Embryonic facial prominence (tissue), 1 donor: Measurements from ENCODE around the gene BPIFB2.
"Not testable (repeated sequence)": the region's sequence is repeated elsewhere in the genome, so short reads cannot be mapped to it uniquely, and the experiment has no call there.

Experiments used
- DNase-seq: peaks from one replicate; pipeline ENCODE4 v3.0.0-alpha.2; 2016; ENCODE audit errors: extremely low spot score

The BPIFB2 gene, protein sequence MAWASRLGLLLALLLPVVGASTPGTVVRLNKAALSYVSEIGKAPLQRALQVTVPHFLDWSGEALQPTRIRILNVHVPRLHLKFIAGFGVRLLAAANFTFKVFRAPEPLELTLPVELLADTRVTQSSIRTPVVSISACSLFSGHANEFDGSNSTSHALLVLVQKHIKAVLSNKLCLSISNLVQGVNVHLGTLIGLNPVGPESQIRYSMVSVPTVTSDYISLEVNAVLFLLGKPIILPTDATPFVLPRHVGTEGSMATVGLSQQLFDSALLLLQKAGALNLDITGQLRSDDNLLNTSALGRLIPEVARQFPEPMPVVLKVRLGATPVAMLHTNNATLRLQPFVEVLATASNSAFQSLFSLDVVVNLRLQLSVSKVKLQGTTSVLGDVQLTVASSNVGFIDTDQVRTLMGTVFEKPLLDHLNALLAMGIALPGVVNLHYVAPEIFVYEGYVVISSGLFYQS

GRCh38 chr20:33007376-33008335 is at the start of gene BPIFB2:
BPIFB2 (plus strand) TSS chr20:33007704; CDS start chr20:33008575, 871 bp downstream.
- no peak for DNase-seq

GRCh38 chr20:32958574-32958973 is 48.9 kb upstream of the BPIFB2 start:
- no peak for DNase-seq

GRCh38 chr20:32959351-32960221 is 47.9 kb upstream of the BPIFB2 start:
- no peak for DNase-seq

DNA sequence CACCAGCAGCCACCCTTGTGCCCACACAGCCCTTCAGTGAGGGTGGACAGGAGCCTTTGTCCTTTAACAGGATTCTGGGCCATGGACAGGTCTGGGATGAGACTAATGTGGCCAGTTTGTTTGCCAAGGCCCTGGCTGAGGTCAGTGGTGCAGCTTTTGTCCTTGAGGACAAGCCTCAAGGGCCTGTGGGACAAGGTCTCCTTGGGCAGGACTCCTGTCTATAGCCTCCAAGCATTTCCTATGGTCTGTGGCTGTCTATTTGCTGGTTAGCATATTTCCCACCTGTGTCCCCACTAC is 47.3 kb upstream of the BPIFB2 start:
- DNase-seq = no peak

GRCh38 chr20:32960849-32961731 is 46.4 kb upstream of the BPIFB2 start:
- DNase-seq = no peak

DNA sequence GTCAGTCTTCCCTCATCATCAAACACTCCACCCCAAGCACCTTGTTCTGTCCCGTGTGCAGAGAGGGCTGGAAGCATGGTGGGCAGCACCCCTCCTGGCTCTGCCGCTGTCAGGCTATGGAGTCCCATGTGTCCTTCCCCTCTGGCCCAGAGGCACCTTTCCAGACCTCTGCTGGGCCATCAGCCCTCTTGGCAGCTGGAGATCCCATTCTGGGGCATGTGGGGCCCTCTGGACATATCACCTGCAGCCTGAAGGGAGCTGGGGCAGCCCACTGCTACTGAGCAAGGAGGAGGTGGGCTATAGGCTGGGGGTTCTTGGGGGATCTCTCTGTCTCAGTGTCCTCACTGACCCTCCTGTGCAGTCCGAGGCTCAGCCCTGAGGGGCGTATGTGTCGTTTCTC is 45.5 kb upstream of the BPIFB2 start:
- DNase-seq = no peak

- not testable (repeated sequence) for DNase-seq
These were observed 44.9 kb upstream of the BPIFB2 start for GRCh38 chr20:32962646-32963045.

DNA sequence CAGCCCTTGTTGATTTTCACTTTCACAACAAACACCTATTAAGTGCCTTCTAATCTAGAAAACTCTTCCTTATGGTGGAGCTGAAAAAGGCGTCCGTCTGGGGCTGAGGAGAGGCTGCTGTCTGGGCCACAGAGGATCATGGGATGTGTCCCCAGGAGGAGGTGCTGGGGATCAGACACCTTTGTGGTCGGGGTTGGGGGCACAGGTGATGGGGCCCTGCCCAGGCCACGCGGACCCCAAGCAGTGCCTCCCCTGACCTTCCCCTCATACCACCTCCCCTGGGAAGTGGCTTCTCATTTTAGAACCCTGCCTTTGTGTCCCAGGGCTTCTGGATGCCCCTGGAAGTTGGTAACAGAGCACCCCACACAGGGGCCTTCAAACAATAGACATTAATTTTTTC is 44.3 kb upstream of the BPIFB2 start:
- no peak for DNase-seq

DNA sequence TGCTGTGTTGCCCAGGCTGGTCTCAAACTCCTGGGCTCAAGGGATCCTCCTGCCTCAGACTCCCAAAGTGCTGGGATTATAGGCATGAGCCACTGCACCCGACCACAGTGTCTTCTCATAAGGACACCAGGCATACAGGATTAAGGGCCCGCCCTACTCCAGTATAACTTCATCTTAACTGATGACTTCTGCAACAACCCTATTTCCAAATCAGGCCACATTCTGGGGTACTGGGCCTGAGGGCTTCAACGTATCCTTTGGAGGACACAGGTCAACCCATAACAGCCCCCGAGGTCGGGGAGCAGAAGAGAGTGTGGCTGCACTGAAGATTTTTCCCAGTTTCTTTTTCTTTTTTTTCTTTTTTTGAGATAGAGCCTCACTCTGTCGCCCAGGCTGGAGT is 42.9 kb upstream of the BPIFB2 start:
- DNase-seq = no peak

GRCh38 chr20:32965115-32965514 is 42.4 kb upstream of the BPIFB2 start:
- DNase-seq = no peak

DNA sequence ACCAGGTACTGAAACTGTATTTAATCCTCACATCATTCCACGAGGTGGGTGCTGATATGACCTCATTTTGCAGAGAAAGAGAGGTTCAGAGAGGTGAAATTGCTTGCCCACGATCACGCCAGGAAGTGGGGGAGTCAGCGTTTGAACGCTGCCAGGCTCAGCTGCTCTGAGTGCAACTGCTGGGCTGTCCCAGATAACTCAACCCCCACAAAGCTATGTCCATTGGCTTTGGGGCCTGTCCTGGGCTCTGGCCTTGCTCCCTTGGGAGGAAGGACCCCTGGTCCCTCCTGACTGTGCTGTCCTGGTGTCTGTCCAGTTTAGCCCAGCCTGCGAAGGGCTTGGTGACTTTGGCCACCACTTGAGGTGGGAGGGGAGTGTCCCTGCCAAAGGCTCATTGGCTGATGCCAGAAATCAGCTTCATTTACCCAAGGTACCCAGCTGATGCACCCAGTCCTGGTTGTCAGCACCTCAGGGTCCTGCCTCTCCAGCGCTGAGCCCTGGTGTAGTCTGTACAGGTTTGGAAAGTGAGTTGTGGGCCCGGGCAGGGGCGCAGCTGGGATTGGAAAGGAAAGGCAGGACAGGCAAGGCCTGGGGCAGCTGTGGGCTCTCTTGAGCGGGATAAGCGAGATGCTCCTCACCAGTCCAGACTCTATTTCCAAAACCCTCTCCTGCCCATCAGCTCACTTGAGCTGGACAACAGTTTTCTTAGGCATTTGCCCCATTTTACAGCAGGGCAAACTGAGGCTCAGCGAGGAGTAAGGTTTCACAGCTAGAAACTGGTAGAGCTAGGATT is 41.7 kb upstream of the BPIFB2 start:
- no peak for DNase-seq

- DNase-seq = no peak
These were observed 41.1 kb upstream of the BPIFB2 start for GRCh38 chr20:32966382-32966781.

GRCh38 chr20:32966881-32967781 is 40.4 kb upstream of the BPIFB2 start:
- DNase-seq = no peak

GRCh38 chr20:32967961-32968457 is 39.5 kb upstream of the BPIFB2 start:
- DNase-seq = no peak

DNA sequence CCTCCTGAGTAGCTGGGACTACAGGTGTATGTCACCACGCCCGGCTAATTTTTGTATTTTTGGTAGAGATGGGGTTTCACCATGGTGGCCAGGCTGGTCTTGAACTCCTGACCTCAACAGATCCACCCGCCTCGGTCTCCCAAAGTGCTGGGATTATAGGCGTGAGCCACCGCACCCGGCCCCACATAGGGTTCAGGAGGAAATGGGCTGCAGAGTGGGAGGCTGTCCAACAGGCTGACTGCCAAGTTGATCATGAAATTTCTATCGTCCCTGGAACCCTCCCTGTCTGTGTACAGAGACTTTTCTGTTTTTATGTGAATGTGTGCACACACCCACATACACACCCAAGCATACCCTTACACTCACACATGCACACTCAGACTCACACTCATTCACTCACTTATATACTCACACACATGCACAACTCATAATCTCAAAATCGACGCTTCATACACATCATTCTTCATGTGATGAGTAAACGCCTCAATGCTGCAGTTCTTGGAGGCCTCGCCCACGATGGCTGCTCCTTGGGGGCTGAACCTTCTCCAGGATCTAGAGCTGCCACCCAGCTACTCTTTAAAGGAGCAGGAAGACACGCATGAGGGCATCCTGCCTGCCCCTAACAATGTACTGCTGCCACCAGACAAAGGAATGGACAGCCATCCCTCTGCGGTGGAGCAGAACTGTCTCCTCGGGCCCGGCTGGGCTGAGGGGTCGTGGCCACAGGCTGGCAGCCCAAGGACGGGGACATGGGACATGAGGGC is 38.8 kb upstream of the BPIFB2 start:
- no peak for DNase-seq

GRCh38 chr20:32969356-32970114 is 38.0 kb upstream of the BPIFB2 start:
- no peak for DNase-seq
